Mesenchymal stem cell (in vitro differentiated cells and primary cell): ENCODE measurements around the gene KTI12. TPM values are rescaled to one million over a fixed set of nuclear protein-coding genes. Genes with fewer than 3 reads are reported as not detected.

Source experiments
- small RNA-seq: library from polyadenylated mRNA; stranded (forward); fragments of <200 nt; extraction: miRNeasy Mini kit (QIAGEN cat#:217004); gene quantifications from one replicate; pipeline ENCODE3, GENCODE V24; 2013; ENCODE audit warnings: low read depth

The KTI12 gene

Small RNA genes lying within 50 kb of the gene (small RNA-seq; reads per million reads assigned to genes)
- gene RN7SL290P, result not detected
